Omental fat pad (tissue), 4 donors: ENCODE data around the gene DLGAP4. TPM values are rescaled to one million over a fixed set of nuclear protein-coding genes. Genes with fewer than 3 reads are reported as not detected.

Experiments
- ATAC-seq: fragments of 150-250 bp; one replicate; pipeline ENCODE4 v1.9.1; 2016; ENCODE audit warnings: mild to moderate bottlenecking, moderate library complexity; ENCODE audit not compliant: low FRiP score
- DNase-seq: peaks from one replicate; pipeline ENCODE4 v3.0.0-alpha.2; 2019; ENCODE audit warnings: low spot score
- total RNA-seq, 4 donors: library from RNA; depleted of rRNA; stranded (reverse); fragments of >200 nt; gene quantifications; one replicate each; pipeline ENCODE4 v1.1.0, GENCODE V29; 2016
- TF ChIP-seq, protein P1 (sequence below), 3 donors: fragments of 450-650 bp; IDR thresholded peaks; one replicate each; pipeline ENCODE4 v1.5.1; 2016 to 2017; ENCODE audit warnings: antibody characterized with exemption in 3 of 3, mild to moderate bottlenecking in 3 of 3, moderate library complexity in 2 of 3

Gene DLGAP4, protein sequence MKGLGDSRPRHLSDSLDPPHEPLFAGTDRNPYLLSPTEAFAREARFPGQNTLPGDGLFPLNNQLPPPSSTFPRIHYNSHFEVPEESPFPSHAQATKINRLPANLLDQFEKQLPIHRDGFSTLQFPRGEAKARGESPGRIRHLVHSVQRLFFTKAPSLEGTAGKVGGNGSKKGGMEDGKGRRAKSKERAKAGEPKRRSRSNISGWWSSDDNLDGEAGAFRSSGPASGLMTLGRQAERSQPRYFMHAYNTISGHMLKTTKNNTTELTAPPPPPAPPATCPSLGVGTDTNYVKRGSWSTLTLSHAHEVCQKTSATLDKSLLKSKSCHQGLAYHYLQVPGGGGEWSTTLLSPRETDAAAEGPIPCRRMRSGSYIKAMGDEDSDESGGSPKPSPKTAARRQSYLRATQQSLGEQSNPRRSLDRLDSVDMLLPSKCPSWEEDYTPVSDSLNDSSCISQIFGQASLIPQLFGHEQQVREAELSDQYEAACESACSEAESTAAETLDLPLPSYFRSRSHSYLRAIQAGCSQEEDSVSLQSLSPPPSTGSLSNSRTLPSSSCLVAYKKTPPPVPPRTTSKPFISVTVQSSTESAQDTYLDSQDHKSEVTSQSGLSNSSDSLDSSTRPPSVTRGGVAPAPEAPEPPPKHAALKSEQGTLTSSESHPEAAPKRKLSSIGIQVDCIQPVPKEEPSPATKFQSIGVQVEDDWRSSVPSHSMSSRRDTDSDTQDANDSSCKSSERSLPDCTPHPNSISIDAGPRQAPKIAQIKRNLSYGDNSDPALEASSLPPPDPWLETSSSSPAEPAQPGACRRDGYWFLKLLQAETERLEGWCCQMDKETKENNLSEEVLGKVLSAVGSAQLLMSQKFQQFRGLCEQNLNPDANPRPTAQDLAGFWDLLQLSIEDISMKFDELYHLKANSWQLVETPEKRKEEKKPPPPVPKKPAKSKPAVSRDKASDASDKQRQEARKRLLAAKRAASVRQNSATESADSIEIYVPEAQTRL
- 10 to 100 TPM; 26.0 to 42.6 (median 30.7) TPM for total RNA-seq

DNA sequence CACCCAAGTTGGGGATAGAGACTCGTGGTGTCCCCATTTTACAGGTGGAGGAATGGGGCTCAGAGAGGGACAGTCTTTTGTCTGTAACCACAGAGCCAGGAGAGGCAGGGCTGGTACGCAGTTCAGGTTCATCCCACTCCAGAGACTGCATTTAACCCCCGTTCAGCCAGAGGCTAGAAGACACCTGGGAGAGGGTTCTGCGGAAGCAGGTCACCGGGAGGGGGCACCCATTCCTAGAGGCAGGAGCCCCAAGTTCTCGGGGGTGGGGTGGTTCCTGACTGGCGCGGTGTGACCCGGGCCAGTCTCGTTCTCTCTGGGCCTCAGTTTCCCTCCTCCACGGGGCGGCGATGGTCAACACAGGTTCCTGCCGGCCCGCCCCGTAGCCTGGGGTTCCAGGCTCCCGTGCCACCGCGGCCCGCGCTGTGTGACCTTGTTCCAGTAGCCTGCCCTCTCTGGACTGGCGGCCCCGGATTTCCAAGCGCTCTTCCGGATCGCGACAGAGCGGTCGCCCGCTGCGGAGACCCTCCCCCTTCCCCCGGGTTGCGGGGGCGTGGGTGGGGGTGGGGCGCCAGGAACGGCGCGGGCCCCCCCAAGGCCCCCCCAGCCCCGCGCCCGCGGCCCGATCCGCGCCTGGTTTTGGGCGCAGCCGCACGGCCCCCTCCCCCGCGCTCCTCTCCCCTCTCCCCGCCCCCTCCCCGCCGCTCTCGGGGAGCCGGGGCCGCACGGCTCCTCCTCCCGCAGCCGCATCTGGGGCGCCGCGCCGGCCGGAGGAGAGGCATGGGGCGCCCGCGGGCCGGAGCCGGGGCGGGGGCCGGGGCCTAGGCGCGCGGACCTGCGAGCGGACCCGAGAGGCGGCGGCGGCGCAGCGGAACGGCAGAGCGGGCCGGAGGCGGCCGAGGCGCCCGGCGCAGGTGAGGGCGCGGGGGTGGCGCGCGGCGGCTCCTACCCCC is at the start of gene DLGAP4:
Gene DLGAP4, plus strand, starts transcription at position 738 of the 950 bp plus-strand sequence. CDS start 125,379 bp downstream, outside the sequence.
- peak; percentile 34 for ATAC-seq
- DNase-seq: no peak
- TF ChIP-seq, protein P1, sequence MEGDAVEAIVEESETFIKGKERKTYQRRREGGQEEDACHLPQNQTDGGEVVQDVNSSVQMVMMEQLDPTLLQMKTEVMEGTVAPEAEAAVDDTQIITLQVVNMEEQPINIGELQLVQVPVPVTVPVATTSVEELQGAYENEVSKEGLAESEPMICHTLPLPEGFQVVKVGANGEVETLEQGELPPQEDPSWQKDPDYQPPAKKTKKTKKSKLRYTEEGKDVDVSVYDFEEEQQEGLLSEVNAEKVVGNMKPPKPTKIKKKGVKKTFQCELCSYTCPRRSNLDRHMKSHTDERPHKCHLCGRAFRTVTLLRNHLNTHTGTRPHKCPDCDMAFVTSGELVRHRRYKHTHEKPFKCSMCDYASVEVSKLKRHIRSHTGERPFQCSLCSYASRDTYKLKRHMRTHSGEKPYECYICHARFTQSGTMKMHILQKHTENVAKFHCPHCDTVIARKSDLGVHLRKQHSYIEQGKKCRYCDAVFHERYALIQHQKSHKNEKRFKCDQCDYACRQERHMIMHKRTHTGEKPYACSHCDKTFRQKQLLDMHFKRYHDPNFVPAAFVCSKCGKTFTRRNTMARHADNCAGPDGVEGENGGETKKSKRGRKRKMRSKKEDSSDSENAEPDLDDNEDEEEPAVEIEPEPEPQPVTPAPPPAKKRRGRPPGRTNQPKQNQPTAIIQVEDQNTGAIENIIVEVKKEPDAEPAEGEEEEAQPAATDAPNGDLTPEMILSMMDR (IDR thresholded peaks at IDR 0.05): no peak

DNA sequence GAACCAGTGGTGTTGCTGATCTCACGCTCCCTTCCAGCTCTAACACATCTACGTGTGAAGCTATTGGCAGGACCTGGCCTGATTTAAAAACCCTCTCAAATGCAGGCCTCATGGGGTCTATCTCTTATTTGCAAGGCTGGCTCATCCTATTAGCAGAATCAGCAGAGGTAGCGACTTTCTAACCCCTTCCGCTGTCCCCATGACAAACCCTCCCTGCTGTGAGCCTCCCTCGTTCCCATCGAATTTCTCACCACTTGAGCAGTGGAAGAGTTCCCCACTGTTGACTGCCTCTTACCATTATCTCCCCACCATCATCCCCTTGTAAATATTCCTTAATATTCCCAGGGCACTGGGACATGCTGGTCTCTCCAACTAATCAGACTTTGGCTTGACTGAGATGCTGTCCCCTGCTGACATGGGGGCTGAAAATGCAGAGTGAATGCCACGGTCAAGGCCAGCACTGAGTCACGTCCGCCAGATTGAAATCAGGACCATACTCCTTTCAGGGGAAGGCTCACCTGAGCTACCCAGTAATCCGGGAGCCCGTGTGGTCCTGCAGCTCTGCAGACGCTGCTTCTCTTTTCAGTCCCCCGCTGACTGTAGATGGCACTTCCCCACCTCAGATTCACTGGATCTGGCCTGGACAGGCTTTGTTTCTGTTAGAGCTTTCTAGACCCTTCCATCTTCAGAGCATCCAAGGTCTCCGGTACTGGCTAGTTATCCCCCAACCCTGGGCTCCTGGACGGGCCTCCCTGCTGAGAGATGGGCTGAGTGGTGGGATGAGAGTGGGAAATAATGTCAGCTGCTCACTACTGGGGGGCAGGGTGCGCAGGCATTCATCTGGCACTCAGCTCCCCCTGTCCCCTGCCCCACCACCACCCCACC is 46.7 kb upstream of the DLGAP4 start:
- DNase-seq (no peak), ATAC-seq (peak; percentile 12)
- TF ChIP-seq, protein P1 (IDR thresholded peaks at IDR 0.05): no peak

DNA sequence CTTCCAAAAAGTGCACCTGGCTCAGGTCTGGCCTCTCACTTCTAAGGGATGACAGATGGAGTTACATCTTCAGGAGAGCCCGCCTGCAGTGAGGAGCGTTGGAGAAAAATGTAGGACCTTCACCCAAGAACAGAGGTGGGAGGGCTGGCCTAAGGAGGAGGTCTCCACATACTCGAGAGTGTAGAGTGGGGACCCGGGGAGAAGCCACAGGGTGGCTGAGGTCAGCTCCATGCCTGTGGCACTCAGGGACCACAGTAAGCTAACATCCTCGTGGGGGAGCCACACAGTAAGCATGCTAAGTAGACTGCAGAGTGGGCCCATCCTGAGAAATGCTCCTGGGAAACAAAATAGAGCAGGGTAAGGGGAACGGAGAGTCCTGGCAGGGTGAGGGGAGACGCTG is 45.8 kb upstream of the DLGAP4 start:
- no peak for DNase-seq
- ATAC-seq: no peak
- TF ChIP-seq, protein P1 (IDR thresholded peaks at IDR 0.05): no peak

DNA sequence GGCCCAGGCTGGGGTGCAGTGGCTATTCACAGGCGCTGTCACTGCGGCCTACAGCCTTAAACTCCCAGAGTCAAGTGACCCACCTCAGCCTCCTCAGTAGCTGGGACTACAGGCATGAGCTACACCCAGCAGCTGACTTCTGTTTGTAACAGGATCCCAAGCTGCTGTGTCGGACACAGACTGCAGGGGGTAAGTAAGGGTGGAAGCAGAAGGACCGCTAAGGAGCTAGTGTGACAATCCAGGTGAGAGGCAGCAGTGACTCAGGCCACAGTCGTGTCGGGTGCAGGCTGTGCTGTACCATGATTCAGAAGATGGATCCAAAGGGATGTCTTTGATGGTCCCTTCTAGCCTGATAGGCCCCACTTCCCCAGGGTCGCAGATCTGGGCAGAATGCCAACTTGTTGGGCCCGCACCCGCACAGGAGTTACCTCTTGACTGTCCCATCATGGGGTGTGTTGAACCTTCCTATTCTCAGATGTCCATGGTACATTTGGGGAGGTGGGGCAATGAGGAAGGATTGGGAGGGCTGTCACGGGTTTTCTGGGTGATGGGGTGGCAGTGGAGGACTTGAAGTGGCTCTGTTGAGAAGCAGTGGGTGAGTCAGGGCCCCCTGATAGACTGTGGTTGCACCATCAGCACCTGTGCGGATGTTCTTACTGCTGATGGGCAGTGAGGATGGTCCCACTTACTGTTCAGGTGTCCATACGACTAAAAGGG is 44.6 kb upstream of the DLGAP4 start:
- TF ChIP-seq, protein P1 (IDR thresholded peaks at IDR 0.05): no peak
- DNase-seq (no peak), ATAC-seq (no peak)

DNA sequence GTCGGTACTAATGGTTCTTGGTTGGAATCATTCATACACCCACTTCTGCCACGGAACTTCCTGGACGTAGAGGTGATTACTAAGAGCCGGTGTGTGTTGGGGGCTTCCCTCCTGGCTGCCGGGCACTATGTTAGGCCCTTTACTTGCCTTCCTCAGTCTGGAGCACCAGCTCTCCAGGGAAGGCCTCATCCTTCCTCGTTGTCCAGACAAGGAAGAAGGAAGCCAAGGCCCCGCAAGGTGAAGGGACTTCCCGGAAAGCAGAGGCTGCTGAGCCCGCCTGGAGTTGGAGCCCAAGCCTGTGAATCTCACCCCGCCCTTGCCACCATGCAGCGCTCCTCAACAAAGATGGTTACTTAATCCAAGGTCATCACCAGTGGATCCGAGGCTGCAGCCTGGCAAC is 43.7 kb upstream of the DLGAP4 start:
- TF ChIP-seq, protein P1 (IDR thresholded peaks at IDR 0.05): no peak
- DNase-seq (no peak), ATAC-seq (no peak)
